HUES48 (cell line): Measurements from ENCODE around the gene GPC5.
"Not testable (repeated sequence)": the region's sequence is repeated elsewhere in the genome, so short reads cannot be mapped to it uniquely, and the experiment has no call there.

Experiments used
- H3K27ac ChIP-seq: one replicate; pipeline ENCODE4 v1.7.0; 2013; ENCODE audit warnings: low read depth, low read length, inconsistent platforms
- H3K27me3 ChIP-seq: 2 replicates; pipeline ENCODE4 v1.6.1; 2013; ENCODE audit warnings: mild to moderate bottlenecking, low read length; ENCODE audit not compliant: control insufficient read depth, insufficient read depth
- H3K36me3 ChIP-seq: 2 replicates; pipeline ENCODE4 v1.6.1; 2013; ENCODE audit warnings: low read length; ENCODE audit not compliant: control insufficient read depth, insufficient read depth
- H3K4me1 ChIP-seq: 2 replicates; pipeline ENCODE4 v1.6.1; 2013; ENCODE audit warnings: mild to moderate bottlenecking, low read length; ENCODE audit not compliant: control insufficient read depth, insufficient read depth
- H3K4me3 ChIP-seq: 2 replicates; pipeline ENCODE4 v1.5.1; 2013; ENCODE audit warnings: mild to moderate bottlenecking, low read depth, low read length
- H3K9ac ChIP-seq: 2 replicates; pipeline ENCODE4 v1.6.1; 2013; ENCODE audit warnings: mild to moderate bottlenecking, low read depth, low read length, moderate library complexity
- H3K9me3 ChIP-seq: 2 replicates; pipeline ENCODE4 v1.6.1; 2013; ENCODE audit warnings: low read length; ENCODE audit not compliant: control insufficient read depth, insufficient read depth

The GPC5 gene

DNA sequence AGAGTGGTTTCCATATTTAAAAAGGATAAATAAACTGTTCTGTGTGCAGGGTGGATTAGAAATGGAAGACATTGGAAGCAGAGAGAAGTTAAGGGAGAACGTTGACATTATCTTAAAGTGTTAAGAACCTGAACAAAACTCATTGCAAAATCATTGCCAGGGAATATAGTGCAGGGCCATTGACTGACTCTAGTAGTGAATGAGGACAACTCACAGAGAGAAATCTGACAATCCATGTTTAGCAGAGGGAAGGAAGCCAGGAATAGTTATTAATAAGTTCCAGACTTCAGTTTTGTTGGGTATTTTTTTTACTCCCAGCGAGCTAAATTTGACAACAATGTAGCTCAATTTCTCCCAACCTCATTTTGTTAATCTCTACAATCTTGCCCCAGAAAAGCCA lies 1273.4 kb downstream of the GPC5 start:
- no peaks in the 10 kb centered on the region for H3K36me3 ChIP-seq
- no peak overlapping the region for H3K9ac ChIP-seq
- H3K27ac ChIP-seq = no peak overlapping the region
- no peaks in the 10 kb centered on the region for H3K9me3 ChIP-seq
- H3K4me1 ChIP-seq = no peaks in the 10 kb centered on the region
- H3K4me3 ChIP-seq = no peak overlapping the region
- H3K27me3 ChIP-seq = no peaks in the 10 kb centered on the region

- Histone ChIP-seq H3K27me3 (no peaks in the 10 kb centered on the region), H3K9me3 (no peaks in the 10 kb centered on the region), H3K27ac (no peak overlapping the region), H3K4me3 (no peak overlapping the region), H3K9ac (no peak overlapping the region), H3K36me3 (no peaks in the 10 kb centered on the region), H3K4me1 (no peaks in the 10 kb centered on the region)
These were observed 1277.8 kb downstream of the GPC5 start for GRCh38 chr13:92676246-92676645.

DNA sequence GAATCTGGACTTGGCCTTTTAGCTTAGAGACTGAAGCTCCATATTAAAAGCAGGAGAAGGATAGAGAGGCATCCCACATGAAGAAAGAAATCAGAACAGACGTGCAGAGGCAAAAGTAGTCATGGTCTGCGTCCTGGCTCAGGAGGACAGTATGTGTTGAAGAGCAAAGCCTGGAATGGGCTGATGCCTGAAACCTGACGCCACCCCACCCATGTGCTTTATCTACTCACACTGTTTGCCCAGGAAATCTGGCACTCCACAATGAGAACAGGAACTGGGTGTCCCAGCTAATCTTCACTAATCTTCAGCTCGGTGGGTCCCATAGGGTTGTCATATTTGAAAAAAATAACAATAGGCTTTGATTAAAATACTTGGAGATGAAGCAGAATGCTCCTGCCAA lies 1279.2 kb downstream of the GPC5 start:
- H3K27ac ChIP-seq = no peak overlapping the region

GRCh38 chr13:92679602-92680001 lies 1281.2 kb downstream of the GPC5 start:
- Histone ChIP-seq H3K9ac (no peak overlapping the region), H3K27me3 (no peaks in the 10 kb centered on the region), H3K36me3 (no peaks in the 10 kb centered on the region), H3K4me1 (peaks cover 3% of the 10 kb centered on the region; the same call in 1 of the 2 replicates), H3K9me3 (no peaks in the 10 kb centered on the region), H3K27ac (no peak overlapping the region), H3K4me3 (no peak overlapping the region)

More for the DNA sequence above, 1279.2 kb downstream of the GPC5 start:
- Histone ChIP-seq H3K27me3 (no peaks in the 10 kb centered on the region), H3K4me1 (peaks cover 3% of the 10 kb centered on the region; the same call in 1 of the 2 replicates), H3K36me3 (no peaks in the 10 kb centered on the region), H3K9me3 (no peaks in the 10 kb centered on the region), H3K4me3 (no peak overlapping the region), H3K9ac (no peak overlapping the region)

GRCh38 chr13:92681239-92681638 lies 1282.8 kb downstream of the GPC5 start:
- Histone ChIP-seq H3K27me3 (no peaks in the 10 kb centered on the region), H3K4me3 (no peak overlapping the region), H3K9me3 (no peaks in the 10 kb centered on the region), H3K9ac (no peak overlapping the region), H3K4me1 (peaks cover 3% of the 10 kb centered on the region; the same call in 1 of the 2 replicates), H3K27ac (no peak overlapping the region), H3K36me3 (no peaks in the 10 kb centered on the region)

- Histone ChIP-seq H3K36me3 (no peaks in the 10 kb centered on the region), H3K27ac (no peak overlapping the region), H3K4me1 (peaks cover 3% of the 10 kb centered on the region; the same call in 1 of the 2 replicates), H3K4me3 (no peak overlapping the region), H3K27me3 (no peaks in the 10 kb centered on the region), H3K9me3 (no peaks in the 10 kb centered on the region), H3K9ac (no peak overlapping the region)
These were observed 1284.6 kb downstream of the GPC5 start for GRCh38 chr13:92682832-92683517.

DNA sequence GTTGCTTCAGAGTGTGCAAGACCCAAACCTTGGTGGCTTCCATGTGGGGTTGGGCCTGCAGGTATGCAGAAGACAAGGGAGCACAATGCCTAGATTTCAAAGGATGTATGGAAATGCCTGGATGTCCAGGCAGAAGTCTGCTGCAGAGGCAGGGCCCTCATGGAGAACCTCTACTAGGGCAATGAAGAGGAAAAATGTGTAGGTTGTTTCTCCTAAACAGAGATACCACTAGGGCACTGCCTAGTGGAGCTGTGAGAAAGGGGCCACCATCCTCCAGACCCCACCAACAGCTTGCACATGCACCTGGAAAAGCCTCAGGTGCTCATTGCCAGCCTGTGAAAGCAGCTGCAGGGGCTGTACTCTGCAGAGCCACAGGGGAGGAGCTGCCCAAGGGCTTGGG lies 1295.6 kb downstream of the GPC5 start:
- no peak overlapping the region for H3K9ac ChIP-seq
- H3K4me3 ChIP-seq = no peak overlapping the region
- H3K27ac ChIP-seq = no peak overlapping the region
- peaks cover 4% of the 10 kb centered on the region; the same call in 1 of the 2 replicates for H3K9me3 ChIP-seq
- H3K4me1 ChIP-seq = no peaks in the 10 kb centered on the region
- no peaks in the 10 kb centered on the region for H3K36me3 ChIP-seq
- no peaks in the 10 kb centered on the region for H3K27me3 ChIP-seq

DNA sequence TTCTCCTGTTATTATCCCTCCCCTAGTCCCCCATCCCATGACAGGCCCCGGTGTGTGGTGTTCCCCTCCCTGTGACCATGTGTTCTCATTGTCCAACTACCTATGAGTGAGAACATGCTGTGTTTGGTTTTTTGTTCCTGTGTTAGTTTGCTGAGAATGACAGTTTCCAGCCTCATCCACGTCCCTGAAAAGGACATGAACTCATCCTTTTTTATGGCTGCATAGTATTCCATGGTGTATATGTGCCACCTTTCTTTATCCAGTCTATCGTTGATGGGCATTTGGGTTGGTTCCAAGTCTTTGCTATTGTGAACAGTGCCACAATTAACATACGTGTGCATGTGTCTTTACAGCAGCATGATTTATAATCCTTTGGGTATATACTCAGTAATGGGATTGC lies 1297.4 kb downstream of the GPC5 start:
- not testable (repeated sequence) for H3K27me3 ChIP-seq, H3K9ac ChIP-seq, H3K36me3 ChIP-seq, H3K4me1 ChIP-seq, H3K4me3 ChIP-seq, H3K27ac ChIP-seq, H3K9me3 ChIP-seq

DNA sequence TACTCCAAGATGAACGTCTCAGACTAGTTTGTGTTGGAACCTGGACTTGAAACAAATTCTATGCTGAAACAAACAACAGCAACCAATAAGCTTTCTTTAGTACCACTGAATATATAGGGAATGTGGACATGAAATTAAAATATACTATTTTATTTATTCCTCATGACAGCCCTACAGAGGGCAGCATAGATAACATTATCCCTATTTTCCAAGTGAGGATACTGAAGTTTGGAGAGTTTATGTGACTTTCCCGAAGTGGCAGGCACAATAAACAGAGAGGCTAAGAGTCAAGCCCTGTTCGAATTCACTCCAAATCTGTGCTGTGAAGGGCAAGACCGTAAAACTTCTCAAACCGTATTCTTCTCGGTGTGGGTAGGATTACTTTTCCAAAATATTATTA lies 1318.3 kb downstream of the GPC5 start:
- Histone ChIP-seq H3K4me3 (no peak overlapping the region), H3K9me3 (no peaks in the 10 kb centered on the region), H3K36me3 (no peaks in the 10 kb centered on the region), H3K27me3 (no peaks in the 10 kb centered on the region), H3K9ac (no peak overlapping the region), H3K4me1 (peaks cover 9% of the 10 kb centered on the region), H3K27ac (no peak overlapping the region)

DNA sequence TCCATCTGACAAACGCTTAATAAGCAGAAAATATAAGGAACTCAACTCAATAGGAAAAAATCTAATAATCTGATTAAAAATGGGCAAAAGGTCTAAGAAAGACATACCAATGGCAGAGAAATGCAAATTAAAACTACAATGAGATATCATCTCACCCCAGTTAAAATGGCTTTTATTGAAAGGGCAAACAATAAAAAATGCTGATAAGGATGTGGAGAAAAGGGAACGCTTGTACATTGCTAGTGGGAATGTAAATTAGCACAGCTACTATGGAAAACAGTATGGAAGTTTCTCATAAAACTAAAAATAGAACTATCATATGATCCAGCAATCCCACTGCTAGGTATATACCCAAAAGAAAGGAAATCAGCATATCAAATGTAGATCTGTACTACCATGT lies 1319.4 kb downstream of the GPC5 start:
- Histone ChIP-seq H3K27me3 (no peaks in the 10 kb centered on the region), H3K4me1 (peaks cover 9% of the 10 kb centered on the region), H3K9ac (no peak overlapping the region), H3K4me3 (no peak overlapping the region), H3K36me3 (no peaks in the 10 kb centered on the region), H3K9me3 (no peaks in the 10 kb centered on the region), H3K27ac (no peak overlapping the region)

- no peaks in the 10 kb centered on the region for H3K27me3 ChIP-seq
- peaks cover 9% of the 10 kb centered on the region for H3K4me1 ChIP-seq
- H3K4me3 ChIP-seq = no peak overlapping the region
- H3K9ac ChIP-seq = no peak overlapping the region
- H3K36me3 ChIP-seq = no peaks in the 10 kb centered on the region
- H3K27ac ChIP-seq = peak overlapping the region; percentile 40
- no peaks in the 10 kb centered on the region for H3K9me3 ChIP-seq
These were observed 1321.4 kb downstream of the GPC5 start for GRCh38 chr13:92719868-92720267.
